Smooth muscle cell of the brain vasculature (primary cell): ENCODE measurements around the gene KLHDC7A.

Experiments used
- DNase-seq: peaks from one replicate; pipeline ENCODE4 v3.0.0-alpha.2; 2012; ENCODE audit warnings: low read depth, low spot score

The KLHDC7A gene

GRCh38 chr1:18473195-18473815 lies 7.4 kb upstream of the KLHDC7A start:
- DNase-seq: no peak

- no peak for DNase-seq
Observed at GRCh38 chr1:18474559-18475175, 6.1 kb upstream of the KLHDC7A start.

GRCh38 chr1:18475234-18475905 lies 5.4 kb upstream of the KLHDC7A start:
- no peak for DNase-seq

- DNase-seq: no peak
Observed at GRCh38 chr1:18479454-18479853, 1.3 kb upstream of the KLHDC7A start.

- no peak for DNase-seq
Observed at GRCh38 chr1:18481190-18481920, 625 bp downstream of the KLHDC7A start.

GRCh38 chr1:18481921-18482701 lies 1.4 kb downstream of the KLHDC7A start:
- no peak for DNase-seq

GRCh38 chr1:18482721-18483425 lies 2.1 kb downstream of the KLHDC7A start:
- no peak for DNase-seq

- DNase-seq: no peak
Observed at GRCh38 chr1:18484276-18484675, 3.5 kb downstream of the KLHDC7A start.

GRCh38 chr1:18484721-18485120 lies 4.0 kb downstream of the KLHDC7A start:
- no peak for DNase-seq

- DNase-seq: no peak
Observed at GRCh38 chr1:18485227-18485626, 4.5 kb downstream of the KLHDC7A start.

- no peak for DNase-seq
Observed at GRCh38 chr1:18486195-18486594, 5.5 kb downstream of the KLHDC7A start.

GRCh38 chr1:18489417-18490143 lies 8.8 kb downstream of the KLHDC7A start:
- no peak for DNase-seq

- no peak for DNase-seq
Observed at GRCh38 chr1:18491168-18491567, 10.4 kb downstream of the KLHDC7A start.

GRCh38 chr1:18494304-18494703 lies 13.6 kb downstream of the KLHDC7A start:
- no peak for DNase-seq

- DNase-seq: no peak
Observed at GRCh38 chr1:18495635-18496034, 14.9 kb downstream of the KLHDC7A start.

GRCh38 chr1:18496056-18496455 lies 15.3 kb downstream of the KLHDC7A start:
- no peak for DNase-seq

- no peak for DNase-seq
Observed at GRCh38 chr1:18496497-18497235, 15.9 kb downstream of the KLHDC7A start.

GRCh38 chr1:18501833-18502232 lies 21.1 kb downstream of the KLHDC7A start:
- no peak for DNase-seq

- no peak for DNase-seq
Observed at GRCh38 chr1:18504609-18505008, 23.9 kb downstream of the KLHDC7A start.

GRCh38 chr1:18505666-18506065 lies 24.9 kb downstream of the KLHDC7A start:
- DNase-seq: no peak
